HEK293 (cell line): ENCODE data around the gene KCNMB1.

Experiments
- CTCF ChIA-PET: fragments of 350-600 bp; formaldehyde crosslinking; extraction: SDS; loops from one replicate; lab custom pipeline; 2021; ENCODE audit warnings: antibody characterized with exemption; lab: Yijun Ruan, JAX
- POLR2A ChIA-PET: fragments of 300-600 bp; formaldehyde crosslinking; extraction: SDS; loops from one replicate; lab custom pipeline; 2020; ENCODE audit warnings: antibody characterized with exemption, inconsistent platforms; lab: Yijun Ruan, JAX
- H3K27ac ChIP-seq: fragments of 200-500 bp; sonication (Bioruptor generic); 2 replicates; pipeline ENCODE4 v1.5.1; 2014; ENCODE audit warnings: low read depth, low read length, control low read depth, inconsistent platforms; ENCODE audit errors: extremely low read depth
- H3K36me3 ChIP-seq, 2 experiments: fragments of 200-500 bp in 1 of 2; sonication (Bioruptor generic) in 1 of 2; 1 replicate in 1 of 2; 2 replicates in 1 of 2; pipeline ENCODE4 v1.5.1; 2014 to 2017; ENCODE audit warnings: inconsistent platforms in 2 of 2, low read length in 2 of 2; ENCODE audit not compliant: control insufficient read depth in 2 of 2, insufficient read depth in 1 of 2
- H3K4me1 ChIP-seq: fragments of 200-500 bp; sonication (Bioruptor generic); 2 replicates; pipeline ENCODE4 v1.5.1; 2014; ENCODE audit warnings: mild to moderate bottlenecking, low read length, inconsistent platforms; ENCODE audit not compliant: control insufficient read depth, insufficient read depth
- H3K4me3 ChIP-seq: 2 replicates; pipeline ENCODE4 v1.5.1; 2011; ENCODE audit warnings: low read depth, mild to moderate bottlenecking, control low read depth, low read length, moderate library complexity
- H3K9me3 ChIP-seq: fragments of 200-500 bp; sonication (Bioruptor generic); 2 replicates; pipeline ENCODE4 v1.5.1; 2014; ENCODE audit warnings: low read depth, low read length, inconsistent platforms; ENCODE audit not compliant: control insufficient read depth, insufficient read depth
- BCL6B ChIP-seq: fragments of 450-650 bp; formaldehyde crosslinking; IDR thresholded peaks from 2 replicates; pipeline ENCODE4 v1.5.1; 2017; ENCODE audit warnings: missing biosample characterization, missing genetic modification characterization
- GLIS1 ChIP-seq: fragments of 450-650 bp; formaldehyde crosslinking; IDR thresholded peaks from 2 replicates; pipeline ENCODE4 v1.5.1; 2016; ENCODE audit warnings: missing biosample characterization, missing genetic modification characterization
- SP2 ChIP-seq: fragments of 450-650 bp; formaldehyde crosslinking; IDR thresholded peaks from 2 replicates; pipeline ENCODE4 v1.5.1; 2016; ENCODE audit warnings: missing biosample characterization, missing genetic modification characterization
- ZBTB17 ChIP-seq: fragments of 450-650 bp; formaldehyde crosslinking; IDR thresholded peaks from 2 replicates; pipeline ENCODE4 v1.5.1; 2016; ENCODE audit warnings: missing biosample characterization, missing genetic modification characterization
- ZBTB7A ChIP-seq: fragments of 450-650 bp; formaldehyde crosslinking; IDR thresholded peaks from 2 replicates; pipeline ENCODE4 v1.5.1; 2016; ENCODE audit warnings: low read depth, missing biosample characterization, missing genetic modification characterization
- ZFHX2 ChIP-seq: fragments of 450-650 bp; formaldehyde crosslinking; conservative IDR thresholded peaks from 2 replicates; pipeline ENCODE4 v1.5.1; 2016; ENCODE audit warnings: missing biosample characterization, missing genetic modification characterization
- ZFP37 ChIP-seq: fragments of 450-650 bp; formaldehyde crosslinking; IDR thresholded peaks from 2 replicates; pipeline ENCODE4 v1.5.1; 2016; ENCODE audit warnings: missing biosample characterization, missing genetic modification characterization
- ZNF121 ChIP-seq: fragments of 450-650 bp; formaldehyde crosslinking; IDR thresholded peaks from 2 replicates; pipeline ENCODE4 v1.5.1; 2016; ENCODE audit warnings: missing biosample characterization, missing genetic modification characterization
- ZNF138 ChIP-seq: fragments of 450-650 bp; formaldehyde crosslinking; IDR thresholded peaks from 2 replicates; pipeline ENCODE4 v1.5.1; 2016; ENCODE audit warnings: missing biosample characterization, missing genetic modification characterization, borderline replicate concordance
- ZNF2 ChIP-seq: fragments of 450-650 bp; formaldehyde crosslinking; IDR thresholded peaks from 2 replicates; pipeline ENCODE4 v1.5.1; 2016; ENCODE audit warnings: missing biosample characterization, missing genetic modification characterization
- ZNF221 ChIP-seq: fragments of 450-650 bp; formaldehyde crosslinking; IDR thresholded peaks from 2 replicates; pipeline ENCODE4 v1.5.1; 2017; ENCODE audit warnings: missing biosample characterization, missing genetic modification characterization, borderline replicate concordance
- ZNF223 ChIP-seq: fragments of 450-650 bp; formaldehyde crosslinking; IDR thresholded peaks from 2 replicates; pipeline ENCODE4 v1.5.1; 2016; ENCODE audit warnings: missing biosample characterization, missing genetic modification characterization
- ZNF37A ChIP-seq: fragments of 450-650 bp; IDR thresholded peaks from 2 replicates; pipeline ENCODE4 v1.5.1; 2018; ENCODE audit warnings: missing biosample characterization, missing genetic modification characterization
- ZNF473 ChIP-seq: fragments of 450-650 bp; formaldehyde crosslinking; IDR thresholded peaks from 2 replicates; pipeline ENCODE4 v1.5.1; 2017; ENCODE audit warnings: missing biosample characterization, missing genetic modification characterization
- ZNF513 ChIP-seq: fragments of 450-650 bp; IDR thresholded peaks from 2 replicates; pipeline ENCODE4 v1.5.1; 2018; ENCODE audit warnings: missing biosample characterization, missing genetic modification characterization
- ZNF514 ChIP-seq: fragments of 450-650 bp; formaldehyde crosslinking; IDR thresholded peaks from 2 replicates; pipeline ENCODE4 v1.5.1; 2016; ENCODE audit warnings: missing biosample characterization, missing genetic modification characterization
- ZNF518A ChIP-seq: fragments of 450-650 bp; formaldehyde crosslinking; conservative IDR thresholded peaks from 2 replicates; pipeline ENCODE4 v1.5.1; 2016; ENCODE audit warnings: low read depth, missing biosample characterization, missing genetic modification characterization
- ZNF660 ChIP-seq: fragments of 450-650 bp; IDR thresholded peaks from 2 replicates; pipeline ENCODE4 v1.5.1; 2018; ENCODE audit warnings: missing biosample characterization, mild to moderate bottlenecking, missing genetic modification characterization
- ZSCAN5A ChIP-seq: fragments of 450-650 bp; formaldehyde crosslinking; IDR thresholded peaks from 2 replicates; pipeline ENCODE4 v1.5.1; 2016; ENCODE audit warnings: missing biosample characterization, missing genetic modification characterization
- TF ChIP-seq, protein P1 (sequence below): fragments of 450-650 bp; formaldehyde crosslinking; IDR thresholded peaks from 2 replicates; pipeline ENCODE4 v1.5.1; 2016; ENCODE audit warnings: missing biosample characterization, missing genetic modification characterization

Gene KCNMB1

GRCh38 chr5:170348137-170348633, 41.0 kb downstream of the KCNMB1 start:
- no peaks in the 10 kb centered on the region for H3K36me3 ChIP-seq
- no peak overlapping the region for H3K27ac ChIP-seq
- POLR2A ChIA-PET, result no interaction called here
- H3K4me1 ChIP-seq, result no peaks in the 10 kb centered on the region
- no peaks in the 10 kb centered on the region for H3K9me3 ChIP-seq
- CTCF ChIA-PET, result interaction anchor here (0.6 to 2.2 kb wide), 5 partner anchors 9 to 87 kb away, joined by 3 to 8 read pairs (median 4); no protein-coding TSS in a partner anchor
- no peak overlapping the region for H3K4me3 ChIP-seq
- no peak for TF ChIP-seq ZFHX2 (tag by site-specific recombination)
- no peak for TF ChIP-seq ZNF221 (tag by site-specific recombination)
- no peak for TF ChIP-seq ZNF660 (tag by site-specific recombination)
- TF ChIP-seq ZNF473, result no peak

DNA sequence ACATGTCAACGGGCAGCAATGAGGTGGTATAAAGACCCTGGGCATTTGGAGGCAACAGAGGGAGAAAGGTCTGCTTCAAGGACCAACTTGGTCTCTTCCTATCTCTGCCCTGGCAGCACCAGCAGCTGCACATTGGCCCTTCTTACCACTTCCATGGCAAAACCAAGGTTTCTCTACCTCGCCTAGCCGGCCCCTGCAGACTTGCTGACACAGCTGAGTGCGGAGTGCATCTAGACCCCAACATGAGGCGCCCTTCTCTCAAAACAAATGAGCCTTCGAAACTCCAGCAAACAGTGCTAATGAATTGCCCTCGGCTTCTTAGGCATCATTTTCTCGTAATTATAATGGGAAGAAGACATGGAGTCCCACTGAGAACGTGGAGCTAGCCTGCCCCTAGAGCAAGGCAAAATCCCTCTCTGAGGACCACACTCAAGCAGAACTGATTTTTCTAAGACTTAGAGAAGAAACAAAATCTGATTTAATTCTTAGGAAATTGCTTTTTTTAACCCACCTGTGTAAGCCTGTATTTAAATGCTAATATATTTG, 42.1 kb downstream of the KCNMB1 start:
- POLR2A ChIA-PET, result no interaction called here
- CTCF ChIA-PET, result interaction anchor here (1.3 to 2.2 kb wide), 4 partner anchors 8 to 88 kb away, joined by 4 to 10 read pairs (median 6); no protein-coding TSS in a partner anchor
- H3K27ac ChIP-seq, result no peak overlapping the region

More for the DNA sequence above, 42.1 kb downstream of the KCNMB1 start:
- H3K4me1 ChIP-seq, result no peaks in the 10 kb centered on the region
- no peaks in the 10 kb centered on the region for H3K9me3 ChIP-seq
- H3K36me3 ChIP-seq, result no peaks in the 10 kb centered on the region
- no peak for TF ChIP-seq ZNF37A (tag by site-specific recombination)
- no peak for TF ChIP-seq SP2 (tag by site-specific recombination)
- TF ChIP-seq, protein P1, sequence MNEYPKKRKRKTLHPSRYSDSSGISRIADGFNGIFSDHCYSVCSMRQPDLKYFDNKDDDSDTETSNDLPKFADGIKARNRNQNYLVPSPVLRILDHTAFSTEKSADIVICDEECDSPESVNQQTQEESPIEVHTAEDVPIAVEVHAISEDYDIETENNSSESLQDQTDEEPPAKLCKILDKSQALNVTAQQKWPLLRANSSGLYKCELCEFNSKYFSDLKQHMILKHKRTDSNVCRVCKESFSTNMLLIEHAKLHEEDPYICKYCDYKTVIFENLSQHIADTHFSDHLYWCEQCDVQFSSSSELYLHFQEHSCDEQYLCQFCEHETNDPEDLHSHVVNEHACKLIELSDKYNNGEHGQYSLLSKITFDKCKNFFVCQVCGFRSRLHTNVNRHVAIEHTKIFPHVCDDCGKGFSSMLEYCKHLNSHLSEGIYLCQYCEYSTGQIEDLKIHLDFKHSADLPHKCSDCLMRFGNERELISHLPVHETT (tag by site-specific recombination), result no peak
- no peak for TF ChIP-seq GLIS1 (tag by site-specific recombination)
- TF ChIP-seq ZBTB17 (tag by site-specific recombination), result no peak
- TF ChIP-seq ZNF138 (tag by site-specific recombination), result no peak
- TF ChIP-seq ZBTB7A (tag by site-specific recombination), result no peak
- no peak for TF ChIP-seq ZNF2
- TF ChIP-seq ZNF223 (tag by site-specific recombination), result no peak
- no peak for TF ChIP-seq ZNF221 (tag by site-specific recombination)
- no peak for TF ChIP-seq BCL6B (tag by site-specific recombination)
- no peak for TF ChIP-seq ZNF513 (tag by site-specific recombination)
- TF ChIP-seq ZNF121 (tag by site-specific recombination), result no peak
- TF ChIP-seq ZNF514, result no peak
- no peak for TF ChIP-seq ZSCAN5A (tag by site-specific recombination)
- TF ChIP-seq ZFP37 (tag by site-specific recombination), result no peak
- TF ChIP-seq ZNF518A, result no peak
- TF ChIP-seq, all 188 proteins: peak for 0
- no peak overlapping the region for H3K4me3 ChIP-seq
